Activated naive CD8-positive, alpha-beta T cell treated with anti-CD3 and anti-CD28 coated beads, Interleukin-2, amount 50 U/mL, for 24 hours (primary cell): ENCODE data around the gene GASK1A.

Source experiments
- ATAC-seq: fragments of 150-1000 bp; cut with Tn5 transposase; one replicate; pipeline ENCODE4 v1.10.0; 2021
- DNase-seq: peaks from one replicate; pipeline ENCODE4 v3.0.0; 2021
- H3K27ac Mint-ChIP-seq: one replicate; pipeline ENCODE4 v1.8.0; 2021; ENCODE audit warnings: mild to moderate bottlenecking, mixed read lengths
- H3K27me3 Mint-ChIP-seq: one replicate; pipeline ENCODE4 v1.8.0; 2021; ENCODE audit warnings: mixed read lengths
- H3K36me3 Mint-ChIP-seq: one replicate; pipeline ENCODE4 v1.8.0; 2021; ENCODE audit warnings: low read depth, mixed read lengths
- H3K4me1 Mint-ChIP-seq: one replicate; pipeline ENCODE4 v1.8.0; 2021; ENCODE audit warnings: mixed read lengths
- H3K4me3 Mint-ChIP-seq: one replicate; pipeline ENCODE4 v1.8.0; 2021; ENCODE audit warnings: mild to moderate bottlenecking, moderate library complexity, mixed read lengths
- H3K9me3 Mint-ChIP-seq: one replicate; pipeline ENCODE4 v1.8.0; 2021; ENCODE audit warnings: mixed read lengths

The GASK1A gene

GRCh38 chr3:42996633-42997075 lies 17.5 kb downstream of the GASK1A start:
- ATAC-seq: no peak

DNA sequence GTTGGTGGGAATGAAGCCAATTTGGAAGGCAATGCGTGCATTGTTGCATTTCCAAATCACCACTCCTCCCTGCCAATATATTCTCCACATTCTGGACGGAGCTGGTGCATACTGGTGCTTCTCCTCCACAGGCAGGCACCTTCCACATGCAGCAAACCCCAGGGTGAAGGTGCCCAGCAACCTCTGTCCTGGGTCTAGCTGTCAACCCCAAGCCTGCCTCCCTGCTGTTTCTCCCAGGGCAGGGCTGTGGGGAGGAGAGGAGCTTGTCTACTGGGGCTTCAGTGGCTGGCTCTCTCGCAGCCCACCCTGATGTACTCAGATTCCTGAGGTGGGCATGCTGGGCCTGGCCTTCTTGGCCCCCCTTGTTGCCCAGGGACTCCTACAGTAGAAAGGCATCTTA lies 20.1 kb downstream of the GASK1A start:
- DNase-seq: no peak
- Mint-ChIP-seq H3K4me1 (peaks cover 5% of the 10 kb centered on the region), H3K9me3 (no peaks in the 10 kb centered on the region), H3K27ac (no peak overlapping the region), H3K4me3 (no peak overlapping the region), H3K36me3 (no peaks in the 10 kb centered on the region), H3K27me3 (no peaks in the 10 kb centered on the region)
- ATAC-seq: no peak

More at GRCh38 chr3:42996633-42997075, 17.5 kb downstream of the GASK1A start:
- H3K9me3 Mint-ChIP-seq: no peaks in the 10 kb centered on the region
- no peaks in the 10 kb centered on the region for H3K36me3 Mint-ChIP-seq
- no peaks in the 10 kb centered on the region for H3K4me1 Mint-ChIP-seq
- no peaks in the 10 kb centered on the region for H3K27me3 Mint-ChIP-seq
- no peak for DNase-seq
- no peak overlapping the region for H3K27ac Mint-ChIP-seq
- no peak overlapping the region for H3K4me3 Mint-ChIP-seq

- no peaks in the 10 kb centered on the region for H3K9me3 Mint-ChIP-seq
- ATAC-seq (no peak), DNase-seq (no peak)
- H3K36me3 Mint-ChIP-seq: no peaks in the 10 kb centered on the region
- no peak overlapping the region for H3K27ac Mint-ChIP-seq
- H3K4me1 Mint-ChIP-seq: peaks cover 9% of the 10 kb centered on the region
- H3K27me3 Mint-ChIP-seq: no peaks in the 10 kb centered on the region
- no peak overlapping the region for H3K4me3 Mint-ChIP-seq
These were observed 20.5 kb downstream of the GASK1A start for GRCh38 chr3:42999632-43000031.

DNA sequence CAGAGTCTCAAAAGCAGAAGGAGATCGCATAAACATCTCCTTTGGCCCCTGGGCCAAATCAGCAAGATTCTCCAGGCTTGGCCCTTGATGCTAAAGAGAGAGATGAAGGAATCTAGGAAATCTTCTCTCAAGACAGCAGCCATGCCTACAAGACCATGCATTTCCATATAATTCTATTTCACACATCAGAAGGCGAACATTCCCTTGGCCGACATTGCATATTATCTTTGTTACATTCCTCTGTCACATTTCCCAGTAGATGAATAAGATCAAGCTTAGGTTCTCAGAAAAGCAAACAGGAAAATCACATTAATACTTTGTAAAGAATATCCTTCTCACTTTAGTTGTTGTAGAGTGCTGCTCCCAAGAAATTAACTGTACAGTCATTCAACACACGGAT lies 21.3 kb downstream of the GASK1A start:
- ATAC-seq: no peak
- Mint-ChIP-seq H3K27ac (no peak overlapping the region), H3K4me3 (no peak overlapping the region), H3K9me3 (no peaks in the 10 kb centered on the region), H3K27me3 (no peaks in the 10 kb centered on the region), H3K4me1 (peaks cover 15% of the 10 kb centered on the region), H3K36me3 (no peaks in the 10 kb centered on the region)
- no peak for DNase-seq

DNA sequence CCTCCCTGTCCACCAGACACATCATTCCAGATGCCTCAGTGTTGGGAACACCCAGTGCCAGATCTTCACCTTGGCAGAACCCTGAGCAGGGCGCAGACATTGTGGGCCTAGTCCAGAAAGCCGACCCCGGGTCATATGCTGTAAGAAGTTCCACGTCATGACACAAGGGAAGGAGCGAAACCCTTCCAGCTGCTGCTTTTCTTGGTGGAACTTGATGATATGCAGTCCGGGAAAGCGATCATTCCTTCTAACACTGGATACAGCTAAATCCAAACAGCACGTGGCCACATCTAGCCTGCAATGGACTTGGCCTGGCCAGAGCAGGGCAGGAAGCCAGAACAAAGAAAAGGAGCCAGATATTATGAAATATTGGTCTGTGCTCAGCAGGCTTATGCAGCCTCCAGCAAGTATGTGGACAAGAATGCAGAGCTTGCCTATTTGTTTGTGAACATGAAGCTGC lies 22.0 kb downstream of the GASK1A start:
- Mint-ChIP-seq H3K27ac (no peak overlapping the region), H3K4me3 (no peak overlapping the region), H3K27me3 (no peaks in the 10 kb centered on the region), H3K4me1 (peaks cover 21% of the 10 kb centered on the region), H3K36me3 (no peaks in the 10 kb centered on the region), H3K9me3 (no peaks in the 10 kb centered on the region)
- DNase-seq (no peak), ATAC-seq (no peak)

GRCh38 chr3:43001556-43002121 lies 22.5 kb downstream of the GASK1A start:
- Mint-ChIP-seq H3K36me3 (no peaks in the 10 kb centered on the region), H3K27me3 (no peaks in the 10 kb centered on the region), H3K9me3 (no peaks in the 10 kb centered on the region), H3K4me1 (peaks cover 21% of the 10 kb centered on the region), H3K27ac (no peak overlapping the region), H3K4me3 (no peak overlapping the region)
- ATAC-seq (no peak), DNase-seq (no peak)

GRCh38 chr3:43004282-43004681 lies 25.2 kb downstream of the GASK1A start:
- DNase-seq: no peak
- H3K4me1 Mint-ChIP-seq: peaks cover 21% of the 10 kb centered on the region
- no peak overlapping the region for H3K27ac Mint-ChIP-seq
- no peaks in the 10 kb centered on the region for H3K36me3 Mint-ChIP-seq
- no peaks in the 10 kb centered on the region for H3K27me3 Mint-ChIP-seq
- ATAC-seq: peak; percentile 46
- H3K9me3 Mint-ChIP-seq: no peaks in the 10 kb centered on the region
- H3K4me3 Mint-ChIP-seq: no peak overlapping the region

DNA sequence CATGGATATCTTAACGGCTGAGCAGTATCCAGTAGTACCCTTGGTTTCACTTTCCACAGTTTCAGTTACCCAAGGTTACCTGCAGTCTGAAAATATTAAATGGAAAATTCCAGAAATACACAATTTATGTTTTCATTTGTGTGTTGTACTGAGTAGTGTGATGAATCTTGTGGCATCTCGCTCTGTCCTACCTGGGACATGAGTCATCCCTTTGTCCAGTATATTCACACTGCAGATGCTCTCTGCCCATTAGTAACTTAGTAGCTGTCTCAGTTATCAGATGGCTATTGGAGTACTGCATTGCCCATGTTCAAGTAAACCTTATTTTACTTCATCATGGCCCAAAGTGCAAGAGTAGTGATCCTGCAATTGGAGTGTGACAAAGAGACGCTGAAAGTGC lies 26.1 kb downstream of the GASK1A start:
- no peaks in the 10 kb centered on the region for H3K36me3 Mint-ChIP-seq
- no peak overlapping the region for H3K4me3 Mint-ChIP-seq
- no peaks in the 10 kb centered on the region for H3K9me3 Mint-ChIP-seq
- no peak for ATAC-seq
- no peaks in the 10 kb centered on the region for H3K27me3 Mint-ChIP-seq
- no peak for DNase-seq
- H3K4me1 Mint-ChIP-seq: peaks cover 21% of the 10 kb centered on the region
- H3K27ac Mint-ChIP-seq: no peak overlapping the region

DNA sequence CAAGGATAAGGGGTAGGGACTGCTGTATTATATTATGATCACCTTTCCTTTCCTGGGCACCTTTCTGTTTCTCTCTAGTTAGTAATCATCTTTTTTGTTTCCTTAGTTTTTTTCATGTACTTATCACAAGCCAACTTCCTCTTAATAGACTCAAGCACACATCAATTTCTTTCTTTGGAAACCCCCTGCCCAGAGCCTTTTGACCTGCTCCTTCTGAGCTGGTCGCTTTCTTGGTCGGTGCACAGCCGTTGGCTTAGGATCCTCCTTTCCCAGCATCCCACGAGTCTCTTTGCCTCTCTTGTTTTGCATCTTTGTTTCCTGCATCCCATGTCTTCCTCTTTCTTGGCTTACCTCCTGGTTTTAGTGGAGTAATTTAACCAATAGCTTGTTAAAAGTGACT lies 26.9 kb downstream of the GASK1A start:
- ATAC-seq (no peak), DNase-seq (no peak)
- peak overlapping the region; percentile 7 for H3K27ac Mint-ChIP-seq
- no peak overlapping the region for H3K4me3 Mint-ChIP-seq
- peaks cover 21% of the 10 kb centered on the region for H3K4me1 Mint-ChIP-seq
- no peaks in the 10 kb centered on the region for H3K9me3 Mint-ChIP-seq
- no peaks in the 10 kb centered on the region for H3K36me3 Mint-ChIP-seq
- H3K27me3 Mint-ChIP-seq: no peaks in the 10 kb centered on the region

DNA sequence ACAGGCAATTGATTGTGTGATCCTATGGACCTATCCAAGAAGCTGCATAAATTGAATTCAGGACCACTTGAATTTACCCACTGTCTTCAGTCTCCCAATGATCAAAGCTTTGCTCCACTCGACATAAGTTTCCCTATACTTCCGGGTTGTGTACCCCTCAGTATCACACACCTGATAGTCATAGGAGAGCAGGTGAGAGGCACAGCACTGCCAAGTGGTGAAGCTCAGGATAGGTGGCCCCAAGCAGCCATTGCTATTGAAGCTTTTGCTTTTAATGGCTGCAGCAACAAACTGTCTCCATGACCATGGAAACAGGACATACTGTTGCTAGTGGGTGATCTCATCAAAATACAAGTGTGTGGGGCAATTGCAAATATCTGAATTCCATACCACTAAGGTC lies 27.7 kb downstream of the GASK1A start:
- Mint-ChIP-seq H3K27me3 (no peaks in the 10 kb centered on the region), H3K27ac (no peak overlapping the region), H3K9me3 (no peaks in the 10 kb centered on the region), H3K36me3 (no peaks in the 10 kb centered on the region), H3K4me1 (peaks cover 21% of the 10 kb centered on the region), H3K4me3 (no peak overlapping the region)
- DNase-seq (no peak), ATAC-seq (no peak)

- ATAC-seq: no peak
- Mint-ChIP-seq H3K27me3 (no peaks in the 10 kb centered on the region), H3K4me3 (no peak overlapping the region), H3K36me3 (no peaks in the 10 kb centered on the region), H3K27ac (no peak overlapping the region), H3K4me1 (peaks cover 13% of the 10 kb centered on the region), H3K9me3 (no peaks in the 10 kb centered on the region)
- DNase-seq: no peak
These were observed 30.4 kb downstream of the GASK1A start for GRCh38 chr3:43009547-43009946.

DNA sequence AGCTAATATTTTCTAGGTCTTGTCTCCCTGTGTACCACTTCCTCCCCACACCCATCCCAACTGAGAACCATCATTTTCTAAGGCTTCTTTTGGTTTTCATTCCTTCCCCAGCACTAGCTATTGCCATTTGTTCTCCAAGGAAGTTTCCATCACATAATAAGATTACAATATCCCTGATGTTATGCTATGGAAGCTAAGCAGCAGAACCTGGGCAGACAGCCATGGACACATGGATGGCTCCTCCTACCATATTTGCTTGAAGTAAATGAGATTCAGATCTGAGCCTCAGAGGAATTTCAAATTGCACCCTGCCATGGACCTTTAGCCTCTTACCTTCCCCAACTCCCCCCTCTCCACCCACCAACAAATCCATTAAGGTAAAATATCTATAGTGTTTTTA lies 31.5 kb downstream of the GASK1A start:
- ATAC-seq: no peak
- no peak for DNase-seq
- H3K9me3 Mint-ChIP-seq: no peaks in the 10 kb centered on the region
- H3K27me3 Mint-ChIP-seq: no peaks in the 10 kb centered on the region
- H3K4me3 Mint-ChIP-seq: no peak overlapping the region
- H3K36me3 Mint-ChIP-seq: no peaks in the 10 kb centered on the region
- H3K27ac Mint-ChIP-seq: no peak overlapping the region
- H3K4me1 Mint-ChIP-seq: peaks cover 3% of the 10 kb centered on the region

- H3K4me3 Mint-ChIP-seq: no peak overlapping the region
These were observed 32.5 kb downstream of the GASK1A start for GRCh38 chr3:43011638-43012037.

GRCh38 chr3:43012174-43012573 lies 33.1 kb downstream of the GASK1A start:
- Mint-ChIP-seq H3K27me3 (no peaks in the 10 kb centered on the region), H3K27ac (no peak overlapping the region), H3K4me1 (no peaks in the 10 kb centered on the region), H3K9me3 (no peaks in the 10 kb centered on the region), H3K36me3 (no peaks in the 10 kb centered on the region), H3K4me3 (no peak overlapping the region)
- ATAC-seq (no peak), DNase-seq (no peak)

More at GRCh38 chr3:43011638-43012037, 32.5 kb downstream of the GASK1A start:
- ATAC-seq (no peak), DNase-seq (no peak)
- Mint-ChIP-seq H3K27ac (no peak overlapping the region), H3K36me3 (no peaks in the 10 kb centered on the region), H3K27me3 (no peaks in the 10 kb centered on the region), H3K4me1 (no peaks in the 10 kb centered on the region), H3K9me3 (no peaks in the 10 kb centered on the region)

DNA sequence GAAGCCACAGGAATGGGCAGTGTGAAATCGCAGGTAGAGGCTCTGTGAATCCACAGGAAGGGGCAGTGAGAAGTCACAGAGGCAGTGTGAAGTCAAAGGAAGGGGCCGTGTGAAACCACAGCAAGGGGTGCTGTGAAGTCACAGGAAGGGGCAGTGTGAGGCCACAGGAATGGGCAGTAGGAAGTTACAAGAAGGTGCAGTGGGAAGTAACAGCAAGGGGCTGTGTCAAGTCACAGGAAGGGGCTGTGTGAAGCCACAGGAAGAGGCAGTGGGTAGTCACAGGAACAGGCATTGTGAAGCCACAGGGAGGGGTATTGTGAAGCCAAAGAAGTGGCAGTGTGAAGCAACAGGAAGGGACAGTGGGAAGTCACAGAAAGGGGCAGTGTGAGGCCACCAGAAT lies 34.1 kb downstream of the GASK1A start:
- no peaks in the 10 kb centered on the region for H3K36me3 Mint-ChIP-seq
- no peaks in the 10 kb centered on the region for H3K27me3 Mint-ChIP-seq
- H3K4me3 Mint-ChIP-seq: no peak overlapping the region
- H3K4me1 Mint-ChIP-seq: peaks cover 2% of the 10 kb centered on the region
- DNase-seq (no peak), ATAC-seq (no peak)
- H3K27ac Mint-ChIP-seq: no peak overlapping the region
- H3K9me3 Mint-ChIP-seq: no peaks in the 10 kb centered on the region

GRCh38 chr3:43013743-43014155 lies 34.6 kb downstream of the GASK1A start:
- Mint-ChIP-seq H3K36me3 (no peaks in the 10 kb centered on the region), H3K4me1 (peaks cover 5% of the 10 kb centered on the region), H3K4me3 (no peak overlapping the region), H3K27ac (no peak overlapping the region), H3K9me3 (no peaks in the 10 kb centered on the region), H3K27me3 (no peaks in the 10 kb centered on the region)
- no peak for DNase-seq
- no peak for ATAC-seq
